H9 (cell line): ENCODE results near the gene MGME1. TPM values are rescaled to one million over a fixed set of nuclear protein-coding genes. Genes with fewer than 3 reads are reported as not detected.

Source experiments
- DNase-seq: peaks from one replicate; pipeline ENCODE4 v3.0.0-alpha.2; 2017
- H2AFZ ChIP-seq: one replicate; pipeline ENCODE4 v1.6.1; 2013; ENCODE audit warnings: mild to moderate bottlenecking, low read length, control low read depth, moderate library complexity
- H2AK5ac ChIP-seq: 2 replicates; pipeline ENCODE4 v1.6.1; 2013; ENCODE audit warnings: low read length, control low read depth, mixed read lengths; ENCODE audit not compliant: insufficient read length
- H2BK120ac ChIP-seq: one replicate; pipeline ENCODE4 v1.6.1; 2013; ENCODE audit warnings: low read depth, mild to moderate bottlenecking, low read length, control low read depth, inconsistent platforms; ENCODE audit not compliant: poor library complexity, severe bottlenecking
- H2BK12ac ChIP-seq: 2 replicates; pipeline ENCODE4 v1.6.1; 2013; ENCODE audit warnings: low read length, control low read depth, mixed read lengths, low read depth; ENCODE audit not compliant: insufficient read length
- H2BK15ac ChIP-seq: 2 replicates; pipeline ENCODE4 v1.6.1; 2013; ENCODE audit warnings: low read depth, low read length, control low read depth
- H2BK20ac ChIP-seq: one replicate; pipeline ENCODE4 v1.6.1; 2013; ENCODE audit warnings: low read depth, mild to moderate bottlenecking, low read length, control low read depth, inconsistent platforms; ENCODE audit not compliant: poor library complexity, severe bottlenecking
- H2BK5ac ChIP-seq: 2 replicates; pipeline ENCODE4 v1.6.1; 2013; ENCODE audit warnings: low read length, control low read depth, mixed read lengths; ENCODE audit not compliant: insufficient read length
- H3K14ac ChIP-seq: 2 replicates; pipeline ENCODE4 v1.6.1; 2013; ENCODE audit warnings: low read length, control low read depth; ENCODE audit not compliant: insufficient read depth
- H3K18ac ChIP-seq: 2 replicates; pipeline ENCODE4 v1.6.1; 2013; ENCODE audit warnings: low read depth, mild to moderate bottlenecking, mixed read lengths, low read length, control low read depth; ENCODE audit not compliant: insufficient read length
- H3K23ac ChIP-seq: 2 replicates; pipeline ENCODE4 v1.6.1; 2013; ENCODE audit warnings: low read length, control low read depth, mixed read lengths, low read depth; ENCODE audit not compliant: insufficient read length
- H3K23me2 ChIP-seq: 2 replicates; pipeline ENCODE4 v1.6.1; 2013; ENCODE audit warnings: low read depth, mild to moderate bottlenecking, mixed read lengths, low read length, control low read depth; ENCODE audit not compliant: insufficient read length, poor library complexity, severe bottlenecking
- H3K27ac ChIP-seq: 2 replicates; pipeline ENCODE4 v1.5.1; 2013; ENCODE audit warnings: low read length, control low read depth, mixed read lengths, low read depth; ENCODE audit not compliant: insufficient read length
- H3K27me3 ChIP-seq: 2 replicates; pipeline ENCODE4 v1.6.1; 2013; ENCODE audit warnings: low read length, control low read depth, inconsistent platforms; ENCODE audit not compliant: insufficient read depth
- H3K4ac ChIP-seq: 2 replicates; pipeline ENCODE4 v1.6.1; 2013; ENCODE audit warnings: low read depth, mild to moderate bottlenecking, control low read depth, inconsistent platforms, low read length, moderate library complexity
- H3K4me1 ChIP-seq: 2 replicates; pipeline ENCODE4 v1.6.1; 2013; ENCODE audit warnings: low read length, control low read depth, inconsistent platforms; ENCODE audit not compliant: insufficient read depth
- H3K4me2 ChIP-seq: 2 replicates; pipeline ENCODE4 v1.6.1; 2013; ENCODE audit warnings: low read length, control low read depth, mixed read lengths; ENCODE audit not compliant: insufficient read length, insufficient read depth
- H3K56ac ChIP-seq: 2 replicates; pipeline ENCODE4 v1.6.1; 2013; ENCODE audit warnings: low read depth, mild to moderate bottlenecking, mixed read lengths, low read length, control low read depth; ENCODE audit not compliant: insufficient read length
- H3K79me1 ChIP-seq: 2 replicates; pipeline ENCODE4 v1.6.1; 2013; ENCODE audit warnings: low read depth, mild to moderate bottlenecking, moderate library complexity, low read length, control low read depth, inconsistent platforms; ENCODE audit not compliant: insufficient read depth, poor library complexity, severe bottlenecking
- H3K79me2 ChIP-seq: 2 replicates; pipeline ENCODE4 v1.6.1; 2013; ENCODE audit warnings: low read length, control low read depth, inconsistent platforms; ENCODE audit not compliant: insufficient read depth
- H3K9ac ChIP-seq: 2 replicates; pipeline ENCODE4 v1.6.1; 2013; ENCODE audit warnings: low read length, control low read depth, mixed read lengths; ENCODE audit not compliant: insufficient read length; ENCODE audit errors: extremely low read depth
- H3K9me3 ChIP-seq: one replicate; pipeline ENCODE4 v1.6.1; 2013; ENCODE audit warnings: low read depth, low read length, inconsistent platforms; ENCODE audit not compliant: control insufficient read depth
- H3T11ph ChIP-seq: one replicate; pipeline ENCODE4 v1.6.1; 2013; ENCODE audit warnings: mild to moderate bottlenecking, low read length, control low read depth, inconsistent platforms
- H4K20me1 ChIP-seq: one replicate; pipeline ENCODE4 v1.6.1; 2013; ENCODE audit not compliant: control insufficient read depth, insufficient read length, insufficient read depth
- H4K5ac ChIP-seq: 2 replicates; pipeline ENCODE4 v1.6.1; 2013; ENCODE audit warnings: low read depth, mild to moderate bottlenecking, mixed read lengths, low read length, control low read depth; ENCODE audit not compliant: insufficient read length
- H4K8ac ChIP-seq: replicated peaks from 2 replicates; pipeline ENCODE4 v1.6.1; 2013; ENCODE audit warnings: low read length, control low read depth, mixed read lengths, low read depth; ENCODE audit not compliant: insufficient read length
- H4K91ac ChIP-seq: 2 replicates; pipeline ENCODE4 v1.6.1; 2013; ENCODE audit warnings: low read depth, mild to moderate bottlenecking, moderate library complexity, mixed read lengths, low read length, control low read depth; ENCODE audit not compliant: insufficient read length
- H3K27ac Mint-ChIP-seq, 3 experiments: 2 replicates in 2 of 3; 3 replicates in 1 of 3; pipeline ENCODE4 v1.8.0; 2020 to 2021; ENCODE audit warnings: mixed read lengths in 3 of 3, mild to moderate bottlenecking in 1 of 3, moderate library complexity in 1 of 3
- H3K27me3 Mint-ChIP-seq: 2 replicates; pipeline ENCODE4 v1.8.0; 2021; ENCODE audit warnings: low read depth, mild to moderate bottlenecking, moderate library complexity, mixed read lengths
- H3K36me3 Mint-ChIP-seq, 3 experiments: 2 replicates in 2 of 3; 3 replicates in 1 of 3; pipeline ENCODE4 v1.8.0; 2020 to 2021; ENCODE audit warnings: low read depth in 3 of 3, mixed read lengths in 3 of 3; ENCODE audit not compliant: insufficient read depth in 1 of 3
- H3K4me1 Mint-ChIP-seq, 2 experiments: 2 replicates each; pipeline ENCODE4 v1.8.0; 2020; ENCODE audit warnings: mixed read lengths in 2 of 2
- H3K4me3 Mint-ChIP-seq, 2 experiments: 2 replicates in 1 of 2; 3 replicates in 1 of 2; pipeline ENCODE4 v1.8.0; 2020 to 2021; ENCODE audit warnings: mild to moderate bottlenecking in 2 of 2, mixed read lengths in 2 of 2, moderate library complexity in 1 of 2
- H3K9me3 Mint-ChIP-seq, 2 experiments: 2 replicates in 1 of 2; 3 replicates in 1 of 2; pipeline ENCODE4 v1.8.0; 2020; ENCODE audit warnings: mild to moderate bottlenecking in 2 of 2, mixed read lengths in 2 of 2, moderate library complexity in 1 of 2
- CTCF ChIP-seq: fragments of 200-600 bp; sonication (generic); conservative IDR thresholded peaks from 3 replicates; pipeline ENCODE4 v1.8.0; 2021; ENCODE audit warnings: antibody characterized with exemption, mild to moderate bottlenecking
- WGBS: extraction: QIAGEN DNeasy Blood & Tissue Kit; methylation state at CpG from one replicate; pipeline ENCODE4 v1.1.7; 2013; ENCODE audit warnings: missing lambda C conversion rate, low lambda C conversion rate, mixed read lengths; ENCODE audit not compliant: insufficient read length; ENCODE audit errors: extremely low coverage; 5-methylcytosine and 5-hydroxymethylcytosine counted together
- total RNA-seq: library from RNA; stranded (reverse); gene quantifications from 2 replicates; pipeline ENCODE4 v1.2.1, GENCODE V29; 2021

The MGME1 gene
- total RNA-seq, 1 experiment from 2014 or later: 48.9 TPM

GRCh38 chr20:17956099-17956685 lies 12.6 kb upstream of the MGME1 start:
- Histone ChIP-seq H3K23ac (no peak overlapping the region), H2AFZ (no peak overlapping the region), H3K79me2 (peaks cover 57% of the 10 kb centered on the region), H3K4me2 (no peak overlapping the region), H3K23me2 (no peaks in the 10 kb centered on the region), H2BK5ac (no peak overlapping the region), H3K27ac (no peak overlapping the region), H3K14ac (no peak overlapping the region), H3K9ac (no peak overlapping the region), H3K9me3 (no peaks in the 10 kb centered on the region), H2AK5ac (no peak overlapping the region), H2BK12ac (no peak overlapping the region), H3K4ac (no peak overlapping the region), H3T11ph (no peak overlapping the region), H2BK120ac (no peak overlapping the region), H2BK20ac (no peak overlapping the region), H4K20me1 (no peaks in the 10 kb centered on the region), H3K79me1 (peaks cover 8% of the 10 kb centered on the region), H4K91ac (no peak overlapping the region), H2BK15ac (no peak overlapping the region), H3K4me1 (no peaks in the 10 kb centered on the region; the same call in 1 of the 2 replicates), H4K8ac (no peak overlapping the region), H3K56ac (no peak overlapping the region), H3K27me3 (no peaks in the 10 kb centered on the region), H4K5ac (no peak overlapping the region), H3K18ac (no peak overlapping the region)
- H3K27ac Mint-ChIP-seq: peak overlapping the region in 2 of 3 experiments; percentile 62 to 87; a peak in 2 of 7 replicates
- no peaks in the 10 kb centered on the region for H3K27me3 Mint-ChIP-seq
- H3K36me3 Mint-ChIP-seq: peaks cover 59 to 82% (median 72%) of the 10 kb centered on the region in 3 experiments
- no CpG with 5 or more reads among the region's 8 CpGs for WGBS
- TF ChIP-seq CTCF: no peak
- no peak for DNase-seq
- H3K4me3 Mint-ChIP-seq: no peak overlapping the region
- no peaks in the 10 kb centered on the region for H3K9me3 Mint-ChIP-seq
- peaks cover 32% of the 10 kb centered on the region in 2 experiments for H3K4me1 Mint-ChIP-seq
